HUES64 (cell line): ENCODE measurements around the gene HNRNPF.
A peak's percentile ranks its signal among the peaks of the same experiment; 100 is the strongest.

Experiments
- H3K27ac ChIP-seq: 2 replicates; pipeline ENCODE4 v1.7.0; 2013; ENCODE audit warnings: low read depth, low read length, inconsistent platforms
- H3K27me3 ChIP-seq: 2 replicates; pipeline ENCODE4 v1.6.1; 2013; ENCODE audit warnings: mild to moderate bottlenecking, low read length; ENCODE audit not compliant: insufficient read depth
- H3K36me3 ChIP-seq: 2 replicates; pipeline ENCODE4 v1.6.1; 2013; ENCODE audit warnings: mild to moderate bottlenecking, low read length; ENCODE audit not compliant: insufficient read depth
- H3K4me1 ChIP-seq: 2 replicates; pipeline ENCODE4 v1.6.1; 2013; ENCODE audit warnings: mild to moderate bottlenecking, low read length, moderate library complexity; ENCODE audit not compliant: insufficient read depth
- H3K4me3 ChIP-seq: 2 replicates; pipeline ENCODE4 v1.5.1; 2013; ENCODE audit warnings: mild to moderate bottlenecking, low read length, moderate library complexity
- H3K9ac ChIP-seq: 2 replicates; pipeline ENCODE4 v1.6.1; 2013; ENCODE audit warnings: mild to moderate bottlenecking, low read depth, low read length
- H3K9me3 ChIP-seq: 2 replicates; pipeline ENCODE4 v1.6.1; 2013; ENCODE audit warnings: low read depth, low read length; ENCODE audit not compliant: insufficient read depth
- WGBS: fragments of 150-250, 120-280 bp; methylation state at CpG from one replicate; pipeline ENCODE4 v1.1.7; 2013; ENCODE audit warnings: missing lambda C conversion rate; 5-methylcytosine and 5-hydroxymethylcytosine counted together

HNRNPF gene

DNA sequence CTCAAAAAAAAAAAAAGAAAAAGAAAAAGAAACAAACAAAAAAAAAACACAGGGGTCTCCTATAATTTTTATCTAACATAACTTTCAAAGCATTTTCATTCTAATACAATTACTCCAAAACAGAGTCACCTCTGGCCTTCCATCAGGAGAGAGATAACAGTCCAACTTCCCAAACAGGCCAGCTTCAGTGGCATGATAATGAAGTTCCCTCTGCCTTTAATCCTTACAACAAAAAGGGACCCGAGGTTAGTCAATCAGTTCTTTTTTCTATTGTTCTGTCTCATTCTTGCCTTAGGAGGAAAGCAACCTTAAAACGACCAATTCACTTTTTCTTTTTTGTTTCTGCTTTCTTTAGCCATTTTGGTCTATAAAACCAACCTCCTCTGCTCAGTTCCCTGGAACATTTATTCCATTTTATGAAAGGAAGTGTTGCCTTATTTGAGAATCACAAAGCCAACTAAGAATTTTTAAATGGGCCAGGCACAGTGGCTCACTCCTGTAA is 54.1 kb downstream of the HNRNPF start:
- peaks cover 22% of the 10 kb centered on the region for H3K4me1 ChIP-seq
- H3K27me3 ChIP-seq: no peaks in the 10 kb centered on the region
- H3K9ac ChIP-seq: no peak overlapping the region
- peak overlapping the region; percentile 69; the same call in 1 of the 2 replicates for H3K27ac ChIP-seq
- no peaks in the 10 kb centered on the region for H3K9me3 ChIP-seq
- H3K4me3 ChIP-seq: no peak overlapping the region
- WGBS: 3% methylated on average over 2 of the region's 2 CpGs
- no peaks in the 10 kb centered on the region for H3K36me3 ChIP-seq

DNA sequence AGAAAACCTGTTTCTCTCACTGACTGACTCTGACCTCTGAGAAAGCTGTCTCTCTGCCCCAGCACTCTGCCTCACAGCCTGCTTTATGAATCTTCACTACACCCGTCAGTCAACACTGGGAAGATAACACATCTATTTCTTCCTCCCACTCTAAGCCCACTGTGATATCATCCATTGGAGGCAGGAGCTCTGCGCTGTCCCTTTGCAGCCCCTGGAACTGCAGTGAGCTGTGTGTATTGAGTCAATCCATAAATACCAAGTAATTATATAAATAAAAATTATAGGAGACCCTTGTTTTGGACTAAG is 54.7 kb downstream of the HNRNPF start:
- Histone ChIP-seq H3K4me3 (no peak overlapping the region), H3K27ac (no peak overlapping the region), H3K27me3 (no peaks in the 10 kb centered on the region), H3K36me3 (no peaks in the 10 kb centered on the region), H3K9ac (no peak overlapping the region), H3K9me3 (no peaks in the 10 kb centered on the region), H3K4me1 (peaks cover 22% of the 10 kb centered on the region)
- WGBS: 71% methylated on average over 1 of the region's 2 CpGs

DNA sequence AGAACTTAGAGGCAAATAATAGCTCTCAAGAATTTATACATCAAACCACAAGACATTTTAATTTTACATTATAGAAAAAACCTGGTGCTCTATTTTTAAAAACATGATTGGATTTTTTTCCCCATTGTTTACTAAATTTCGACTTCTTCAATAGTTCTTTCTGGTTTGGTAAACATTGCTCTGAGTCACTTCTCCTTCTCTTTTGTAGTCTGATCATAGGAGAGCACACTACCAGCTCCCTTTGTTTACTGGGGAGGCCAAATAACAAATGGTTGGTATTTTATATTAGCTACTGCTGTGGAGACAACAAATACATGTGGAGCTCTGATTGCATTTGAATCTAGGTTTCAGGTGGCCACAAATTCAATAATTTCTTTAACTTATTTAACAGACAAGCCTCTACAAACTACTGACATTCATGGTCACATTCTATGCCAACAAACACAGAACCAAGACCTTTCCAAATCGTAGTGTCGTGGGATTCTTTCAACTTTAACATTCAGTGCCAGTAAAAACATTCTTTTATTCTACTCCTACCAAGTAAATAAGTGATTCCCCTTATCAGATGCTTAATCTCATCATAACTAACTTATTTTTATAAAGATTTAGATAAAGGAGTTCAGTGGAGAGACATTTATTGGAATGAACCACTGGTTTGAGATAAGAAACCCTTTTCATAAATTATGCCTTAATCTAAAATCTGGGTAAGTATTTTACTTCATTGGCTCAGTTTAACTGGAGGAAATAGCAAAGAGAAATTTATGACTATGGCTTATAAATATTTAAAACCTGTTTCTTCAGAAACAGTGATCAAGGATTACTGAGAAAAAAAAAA is 55.3 kb downstream of the HNRNPF start:
- Histone ChIP-seq H3K9me3 (no peaks in the 10 kb centered on the region), H3K4me1 (peaks cover 22% of the 10 kb centered on the region), H3K27ac (peak overlapping the region; percentile 5; the same call in 1 of the 2 replicates), H3K9ac (peak overlapping the region; percentile 42; the same call in 1 of the 2 replicates), H3K27me3 (no peaks in the 10 kb centered on the region), H3K36me3 (no peaks in the 10 kb centered on the region), H3K4me3 (no peak overlapping the region)
- 65% methylated on average over 3 of the region's 3 CpGs for WGBS

DNA sequence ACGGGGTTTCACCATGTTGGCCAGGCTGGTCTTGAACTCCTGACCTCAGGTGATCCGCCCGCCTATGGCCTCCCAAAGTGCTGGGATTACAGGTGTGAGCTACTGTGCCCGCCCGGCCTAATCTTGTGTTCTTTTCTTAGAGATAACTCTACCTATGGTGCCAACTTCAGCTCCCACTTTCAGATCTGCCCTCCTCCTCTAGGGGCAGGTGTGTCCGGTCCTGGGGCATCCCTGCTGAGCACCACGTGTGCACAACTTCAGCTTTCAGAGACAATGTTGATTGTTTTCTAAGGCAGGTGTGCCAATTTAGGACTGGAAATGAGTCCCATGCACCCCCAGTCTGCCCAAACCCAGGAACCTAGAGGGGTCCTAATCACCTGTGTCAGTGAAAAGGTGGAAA is 56.0 kb downstream of the HNRNPF start:
- H3K27ac ChIP-seq: no peak overlapping the region; the same call in 1 of the 2 replicates
- H3K4me1 ChIP-seq: peaks cover 25% of the 10 kb centered on the region
- no peak overlapping the region for H3K9ac ChIP-seq
- no peaks in the 10 kb centered on the region for H3K9me3 ChIP-seq
- H3K4me3 ChIP-seq: no peak overlapping the region
- no peaks in the 10 kb centered on the region for H3K27me3 ChIP-seq
- WGBS: 71% methylated on average over 7 of the region's 7 CpGs
- H3K36me3 ChIP-seq: no peaks in the 10 kb centered on the region

DNA sequence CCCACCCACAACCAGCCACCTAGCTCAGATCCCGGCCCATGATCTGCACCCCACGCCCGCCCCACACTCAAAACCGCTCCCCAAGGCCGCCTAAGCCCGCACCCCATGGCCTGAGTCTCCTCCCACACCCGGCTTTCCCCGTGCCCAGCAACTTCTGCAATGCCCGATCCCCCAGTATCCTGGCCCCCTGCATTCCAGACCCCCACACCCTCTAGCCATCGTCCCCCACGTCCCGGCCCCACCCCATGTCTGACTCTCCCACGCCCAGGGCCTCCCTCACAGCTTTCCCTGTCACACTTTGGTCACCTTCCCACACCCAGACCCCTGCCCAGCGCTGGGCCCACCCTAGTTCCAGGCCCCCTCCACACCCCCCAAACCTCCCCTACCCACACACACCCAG is 57.7 kb downstream of the HNRNPF start:
- H3K27me3 ChIP-seq: no peaks in the 10 kb centered on the region
- H3K27ac ChIP-seq: no peak overlapping the region
- H3K9me3 ChIP-seq: no peaks in the 10 kb centered on the region
- no peak overlapping the region for H3K9ac ChIP-seq
- no peaks in the 10 kb centered on the region for H3K36me3 ChIP-seq
- WGBS: 94% methylated on average over 14 of the region's 14 CpGs
- H3K4me1 ChIP-seq: peaks cover 25% of the 10 kb centered on the region
- no peak overlapping the region for H3K4me3 ChIP-seq

DNA sequence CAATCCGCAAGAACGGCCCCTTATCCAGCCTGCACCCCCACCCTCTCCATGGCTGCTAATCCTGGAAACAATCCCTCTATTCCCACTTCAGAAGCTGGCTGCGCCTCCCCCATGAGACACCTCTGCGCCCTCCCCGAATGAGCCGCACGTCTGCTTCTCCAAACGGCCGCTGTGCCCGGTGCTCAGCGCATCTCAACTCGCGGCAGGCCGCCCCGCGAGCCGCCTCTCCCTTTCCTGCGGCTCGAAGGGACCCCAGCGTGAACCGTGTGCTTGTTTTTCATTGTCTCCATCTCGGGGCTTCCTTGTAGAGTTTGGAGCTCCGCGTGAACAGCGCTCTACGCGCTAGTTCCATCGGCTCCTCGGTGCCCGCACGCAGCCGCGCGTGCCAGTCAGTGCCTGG is 58.3 kb downstream of the HNRNPF start:
- no peak overlapping the region for H3K9ac ChIP-seq
- H3K4me1 ChIP-seq: peaks cover 25% of the 10 kb centered on the region
- 95% methylated on average over 34 of the region's 34 CpGs for WGBS
- no peaks in the 10 kb centered on the region for H3K27me3 ChIP-seq
- no peak overlapping the region for H3K27ac ChIP-seq
- H3K36me3 ChIP-seq: no peaks in the 10 kb centered on the region
- H3K9me3 ChIP-seq: no peaks in the 10 kb centered on the region
- no peak overlapping the region for H3K4me3 ChIP-seq

DNA sequence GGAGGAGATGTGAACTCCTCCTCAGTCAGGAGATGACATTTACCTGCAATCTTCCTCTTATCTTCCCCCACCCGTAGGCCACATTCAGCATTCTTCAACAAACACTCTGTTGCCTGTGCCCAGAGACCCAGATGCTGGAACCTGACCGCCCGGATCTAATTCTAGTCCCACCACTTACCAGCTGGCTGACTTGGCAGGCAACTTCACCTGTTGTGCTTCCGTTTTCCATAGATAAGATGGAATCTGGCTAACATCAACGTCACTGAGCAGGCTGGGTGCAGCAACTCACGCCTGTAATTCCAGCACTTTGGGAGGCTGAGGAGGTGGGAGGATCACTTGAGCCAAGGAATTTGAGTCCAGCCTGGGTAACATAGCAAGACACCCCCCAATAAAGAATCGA is 58.8 kb downstream of the HNRNPF start:
- Histone ChIP-seq H3K27ac (no peak overlapping the region), H3K36me3 (no peaks in the 10 kb centered on the region), H3K9me3 (no peaks in the 10 kb centered on the region), H3K4me1 (peaks cover 25% of the 10 kb centered on the region), H3K27me3 (no peaks in the 10 kb centered on the region), H3K9ac (no peak overlapping the region), H3K4me3 (no peak overlapping the region)
- 89% methylated on average over 7 of the region's 7 CpGs for WGBS

DNA sequence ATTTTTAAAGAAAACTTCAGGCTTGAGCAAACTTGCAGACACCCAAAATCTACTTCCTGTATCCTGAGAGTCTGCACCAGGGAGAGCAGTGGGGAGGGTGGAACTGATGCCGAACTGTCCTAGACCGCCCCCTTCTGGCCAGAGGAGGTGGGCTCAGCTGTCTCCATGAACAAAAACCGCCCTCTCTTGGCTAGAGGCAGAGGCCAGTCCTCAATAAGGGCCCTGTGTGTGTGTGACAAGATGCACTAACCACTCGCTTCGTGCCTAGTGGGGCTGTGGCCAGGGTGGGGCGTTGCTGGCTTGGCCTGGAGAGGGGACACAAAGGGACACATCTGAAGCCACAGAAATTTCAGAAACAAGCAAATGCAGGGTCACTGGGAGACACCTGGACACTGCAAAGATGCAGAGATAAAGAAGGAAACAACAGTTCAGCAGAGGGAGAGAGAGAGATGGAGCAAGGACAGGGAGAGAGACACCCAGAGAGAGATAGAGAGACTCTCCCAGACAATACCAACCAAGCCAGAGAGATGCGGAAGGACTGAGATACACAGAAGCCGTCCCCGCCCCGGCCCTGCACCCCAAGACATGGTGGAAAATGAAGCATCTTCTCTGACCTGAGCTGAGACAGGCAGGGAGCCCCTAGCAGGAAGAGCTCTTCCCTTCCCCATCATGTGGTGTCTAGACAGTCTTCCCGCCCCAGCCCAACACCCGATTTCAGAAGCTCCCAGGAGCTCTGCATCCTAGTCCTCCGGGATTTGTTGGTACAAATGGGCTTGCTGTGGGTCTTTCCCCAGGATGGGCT is 60.3 kb downstream of the HNRNPF start:
- no peaks in the 10 kb centered on the region for H3K27me3 ChIP-seq
- no peak overlapping the region for H3K27ac ChIP-seq
- WGBS: 51% methylated on average over 13 of the region's 13 CpGs
- peaks cover 12% of the 10 kb centered on the region for H3K4me1 ChIP-seq
- H3K36me3 ChIP-seq: no peaks in the 10 kb centered on the region
- no peak overlapping the region for H3K4me3 ChIP-seq
- no peaks in the 10 kb centered on the region for H3K9me3 ChIP-seq
- H3K9ac ChIP-seq: no peak overlapping the region

DNA sequence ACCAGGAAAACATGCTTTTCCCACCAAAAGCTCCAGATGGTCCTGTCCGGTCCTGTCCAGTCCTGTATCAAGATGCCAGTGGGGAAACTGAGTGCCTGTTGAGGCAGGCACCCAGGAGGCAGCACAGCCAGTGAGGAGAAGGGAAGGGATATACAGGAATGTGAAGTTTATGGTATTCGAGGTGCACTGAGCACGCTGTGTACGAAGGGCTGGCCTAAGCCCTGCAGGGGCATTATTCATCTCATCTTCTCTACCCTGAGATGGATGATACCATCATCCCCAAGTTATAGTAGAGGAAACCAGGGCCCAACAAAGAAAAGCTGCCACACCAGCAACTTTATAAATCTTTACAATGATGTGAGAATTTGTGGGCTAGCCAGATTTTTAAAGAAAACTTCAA is 61.0 kb downstream of the HNRNPF start:
- Histone ChIP-seq H3K27ac (no peak overlapping the region), H3K4me3 (no peak overlapping the region), H3K27me3 (no peaks in the 10 kb centered on the region), H3K36me3 (no peaks in the 10 kb centered on the region), H3K4me1 (peaks cover 5% of the 10 kb centered on the region), H3K9ac (no peak overlapping the region), H3K9me3 (no peaks in the 10 kb centered on the region)
- 96% methylated on average over 4 of the region's 4 CpGs for WGBS

DNA sequence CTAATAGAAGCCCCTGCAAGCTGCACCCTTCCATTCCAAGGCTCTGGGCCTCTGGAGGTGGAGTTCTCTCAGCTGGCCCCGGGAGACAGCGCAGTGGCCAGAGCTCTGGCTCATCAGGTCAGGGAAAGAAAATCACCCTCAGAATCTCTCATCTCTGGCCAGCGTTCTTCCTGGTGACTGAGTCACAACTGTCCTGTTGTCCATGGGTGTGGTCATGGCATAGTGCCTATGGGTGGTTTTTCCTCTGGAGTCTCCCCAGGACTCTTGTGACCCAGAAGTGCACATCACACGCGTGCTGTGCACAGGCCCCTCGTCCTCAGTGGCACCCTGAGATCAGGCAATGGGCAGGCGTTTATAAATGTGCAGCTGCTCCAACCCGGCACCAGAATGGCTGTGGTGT is 64.9 kb downstream of the HNRNPF start:
- H3K4me3 ChIP-seq: no peak overlapping the region
- no peak overlapping the region for H3K9ac ChIP-seq
- peaks cover 3% of the 10 kb centered on the region; the same call in 1 of the 2 replicates for H3K4me1 ChIP-seq
- peaks cover 4% of the 10 kb centered on the region; the same call in 1 of the 2 replicates for H3K27me3 ChIP-seq
- no peaks in the 10 kb centered on the region for H3K36me3 ChIP-seq
- no peaks in the 10 kb centered on the region for H3K9me3 ChIP-seq
- H3K27ac ChIP-seq: no peak overlapping the region
- WGBS: 93% methylated on average over 8 of the region's 8 CpGs

DNA sequence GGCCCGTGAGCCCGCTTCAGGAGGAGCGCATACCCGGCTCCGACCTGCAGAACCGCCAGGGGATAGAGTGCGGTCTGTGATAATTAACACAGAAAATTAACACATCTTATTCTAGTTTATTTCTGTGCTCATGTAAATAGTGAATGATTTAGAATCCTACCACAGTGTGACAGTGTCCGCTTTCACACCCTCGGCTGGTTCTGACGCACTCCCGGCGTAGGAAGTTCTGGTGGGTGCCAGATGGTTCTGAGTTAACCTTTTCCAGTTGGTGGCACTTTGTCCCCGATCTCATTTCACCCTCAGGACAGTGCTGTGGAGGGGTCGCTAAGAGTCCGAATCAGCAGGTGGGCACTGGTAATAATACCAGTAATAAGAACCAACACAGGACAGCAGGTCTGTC is 65.9 kb downstream of the HNRNPF start:
- no peaks in the 10 kb centered on the region for H3K36me3 ChIP-seq
- no peak overlapping the region for H3K4me3 ChIP-seq
- peaks cover 8% of the 10 kb centered on the region for H3K27me3 ChIP-seq
- H3K4me1 ChIP-seq: peaks cover 5% of the 10 kb centered on the region
- H3K9me3 ChIP-seq: no peaks in the 10 kb centered on the region
- WGBS: 95% methylated on average over 14 of the region's 15 CpGs
- H3K27ac ChIP-seq: no peak overlapping the region
- no peak overlapping the region for H3K9ac ChIP-seq
